Tibial nerve (tissue), 4 donors: ENCODE results near the gene PSMC1. TPM values are rescaled to one million over a fixed set of nuclear protein-coding genes. Genes with fewer than 3 reads are reported as not detected.

ENCODE experiments used
- DNase-seq, 2 donors: peaks; one replicate each; pipeline ENCODE4 v3.0.0-alpha.2; 2019; ENCODE audit warnings: low spot score in 2 of 2
- H3K27ac ChIP-seq, 4 donors: fragments of 200-600 bp; sonication (generic) in 3 of 4; one replicate each; pipeline ENCODE4 v1.5.1; 2017 to 2019; ENCODE audit warnings: mild to moderate bottlenecking in 1 of 4
- H3K27me3 ChIP-seq, 2 donors: fragments of 200-600 bp; sonication (generic) in 1 of 2; one replicate each; pipeline versions ENCODE4 v1.5.1 to v1.6.0; 2017 to 2019
- H3K36me3 ChIP-seq, 3 donors: fragments of 200-600 bp; sonication (generic); one replicate each; pipeline ENCODE4 v1.5.1; 2018 to 2019
- H3K4me1 ChIP-seq, 4 donors: fragments of 200-600 bp; sonication (generic) in 3 of 4; one replicate each; pipeline ENCODE4 v1.5.1; 2017 to 2019
- H3K4me3 ChIP-seq, 4 donors: fragments of 200-600 bp; sonication (generic) in 3 of 4; one replicate each; pipeline ENCODE4 v1.5.1; 2017 to 2019; ENCODE audit warnings: mild to moderate bottlenecking in 1 of 4, moderate library complexity in 1 of 4
- H3K9me3 ChIP-seq, 4 donors: fragments of 200-600 bp; sonication (generic) in 3 of 4; one replicate each; pipeline ENCODE4 v1.5.1; 2017 to 2019
- EP300 ChIP-seq, 2 donors: sonication (generic); formaldehyde crosslinking; IDR thresholded peaks; one replicate each; pipeline ENCODE4 v1.6.1; 2017; ENCODE audit warnings: antibody characterized with exemption in 2 of 2, mild to moderate bottlenecking in 1 of 2
- POLR2A ChIP-seq, 2 donors: fragments of 450-650 bp; IDR thresholded peaks; one replicate each; pipeline ENCODE4 v1.6.1; 2017; ENCODE audit warnings: antibody characterized with exemption in 2 of 2, mild to moderate bottlenecking in 2 of 2, moderate library complexity in 2 of 2
- WGBS, 2 donors: methylation state at CpG; one replicate each; pipeline ENCODE4 v1.1.5; 2018; 5-methylcytosine and 5-hydroxymethylcytosine counted together
- total RNA-seq, 4 donors: library from RNA; depleted of rRNA; stranded (reverse); fragments of >200 nt; gene quantifications; one replicate each; pipeline ENCODE4 v1.1.0, GENCODE V29; 2016
- TF ChIP-seq, protein P1 (sequence below), 5 experiments: fragments of 200-600 bp in 3 of 5; fragments of 450-650 bp in 2 of 5; sonication (generic) in 3 of 5; IDR thresholded peaks; one replicate each; pipeline ENCODE4 v1.5.1; 2016 to 2019; ENCODE audit warnings: antibody characterized with exemption in 5 of 5, mild to moderate bottlenecking in 3 of 5, moderate library complexity in 2 of 5

Gene PSMC1
- total RNA-seq, 4 donors from 2014 or later: 48.9 to 108 (median 76.8) TPM

DNA sequence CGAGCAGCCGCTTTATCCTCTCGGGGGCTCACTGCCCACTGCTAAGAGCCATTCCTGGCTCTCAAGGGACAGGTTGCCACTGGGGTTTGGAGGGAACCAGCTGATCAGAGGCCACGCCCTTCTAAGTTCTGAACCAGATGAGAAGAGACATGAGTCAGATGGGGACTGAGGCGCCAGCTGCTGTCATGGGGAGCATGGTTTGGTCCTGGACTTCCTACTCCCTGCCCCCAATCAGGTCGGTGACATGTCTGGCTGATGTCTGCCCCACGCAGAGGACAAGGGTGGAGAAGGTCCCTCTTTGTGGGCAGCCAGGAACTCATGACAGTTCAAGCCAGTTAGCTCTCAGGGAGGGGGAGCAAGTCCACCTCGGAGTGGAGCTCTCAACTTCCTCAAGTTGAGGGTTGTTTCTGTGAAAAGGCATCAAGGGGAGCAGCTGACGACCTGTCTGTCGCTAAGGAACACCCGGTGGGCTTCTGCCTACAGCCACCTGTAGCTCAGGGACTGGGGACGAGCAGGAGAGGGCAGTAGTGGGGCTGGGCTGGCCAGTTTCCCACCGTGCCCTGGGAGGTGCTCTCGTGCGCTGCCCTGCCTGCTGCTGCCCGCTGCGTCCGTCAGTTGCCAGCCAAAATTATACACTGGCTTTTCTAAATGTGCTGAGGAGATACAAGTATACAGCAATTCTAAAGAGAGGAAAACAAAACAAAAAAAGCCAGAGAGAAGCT, 20.5 kb downstream of the PSMC1 start:
- no peak for TF ChIP-seq POLR2A (IDR thresholded peaks at IDR 0.05)
- TF ChIP-seq, protein P1, sequence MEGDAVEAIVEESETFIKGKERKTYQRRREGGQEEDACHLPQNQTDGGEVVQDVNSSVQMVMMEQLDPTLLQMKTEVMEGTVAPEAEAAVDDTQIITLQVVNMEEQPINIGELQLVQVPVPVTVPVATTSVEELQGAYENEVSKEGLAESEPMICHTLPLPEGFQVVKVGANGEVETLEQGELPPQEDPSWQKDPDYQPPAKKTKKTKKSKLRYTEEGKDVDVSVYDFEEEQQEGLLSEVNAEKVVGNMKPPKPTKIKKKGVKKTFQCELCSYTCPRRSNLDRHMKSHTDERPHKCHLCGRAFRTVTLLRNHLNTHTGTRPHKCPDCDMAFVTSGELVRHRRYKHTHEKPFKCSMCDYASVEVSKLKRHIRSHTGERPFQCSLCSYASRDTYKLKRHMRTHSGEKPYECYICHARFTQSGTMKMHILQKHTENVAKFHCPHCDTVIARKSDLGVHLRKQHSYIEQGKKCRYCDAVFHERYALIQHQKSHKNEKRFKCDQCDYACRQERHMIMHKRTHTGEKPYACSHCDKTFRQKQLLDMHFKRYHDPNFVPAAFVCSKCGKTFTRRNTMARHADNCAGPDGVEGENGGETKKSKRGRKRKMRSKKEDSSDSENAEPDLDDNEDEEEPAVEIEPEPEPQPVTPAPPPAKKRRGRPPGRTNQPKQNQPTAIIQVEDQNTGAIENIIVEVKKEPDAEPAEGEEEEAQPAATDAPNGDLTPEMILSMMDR (IDR thresholded peaks at IDR 0.05): no peak
- WGBS, 2 donors: 80 to 81% methylated on average over 17 to 18 of the region's 18 CpGs
- Histone ChIP-seq H3K4me1 (peaks cover 0 to 37% (median 2%) of the 10 kb centered on the region in 4 donors), H3K9me3 (no peaks in the 10 kb centered on the region), H3K4me3 (no peak overlapping the region), H3K36me3 (peaks cover 2 to 78% (median 13%) of the 10 kb centered on the region in 3 donors), H3K27me3 (no peaks in the 10 kb centered on the region), H3K27ac (no peak overlapping the region)
- no peak for DNase-seq

DNA sequence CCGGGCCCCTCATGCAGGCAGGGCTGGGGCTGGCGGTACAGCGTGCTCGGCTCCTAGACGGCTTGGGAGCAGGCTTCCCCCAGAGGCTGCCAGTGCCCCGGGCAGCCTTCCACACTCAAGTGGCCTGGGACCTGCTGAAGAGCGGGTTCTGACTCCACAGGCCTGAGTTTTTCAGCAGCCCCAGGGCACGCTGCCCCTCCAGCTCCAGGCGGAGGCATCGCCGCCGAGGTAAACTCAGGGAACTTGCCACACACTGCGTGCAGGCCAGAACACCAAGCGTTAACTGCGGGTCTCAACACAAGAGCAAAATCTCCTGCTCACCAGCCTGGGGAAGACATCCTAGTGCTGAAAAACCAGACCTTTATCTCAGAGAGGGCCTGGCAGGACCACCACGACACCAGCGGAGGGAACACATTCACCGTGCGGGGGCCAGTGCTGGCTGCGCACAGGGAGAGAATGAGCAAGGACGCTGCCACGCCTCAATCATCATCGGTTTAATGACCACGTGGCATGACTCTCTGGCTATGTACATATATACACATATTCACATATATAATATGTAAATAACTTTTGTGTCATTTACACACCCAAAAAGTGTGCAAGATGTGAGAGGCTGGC, 21.3 kb downstream of the PSMC1 start:
- H3K36me3 ChIP-seq: peaks cover 2 to 80% (median 13%) of the 10 kb centered on the region in 3 donors

DNA sequence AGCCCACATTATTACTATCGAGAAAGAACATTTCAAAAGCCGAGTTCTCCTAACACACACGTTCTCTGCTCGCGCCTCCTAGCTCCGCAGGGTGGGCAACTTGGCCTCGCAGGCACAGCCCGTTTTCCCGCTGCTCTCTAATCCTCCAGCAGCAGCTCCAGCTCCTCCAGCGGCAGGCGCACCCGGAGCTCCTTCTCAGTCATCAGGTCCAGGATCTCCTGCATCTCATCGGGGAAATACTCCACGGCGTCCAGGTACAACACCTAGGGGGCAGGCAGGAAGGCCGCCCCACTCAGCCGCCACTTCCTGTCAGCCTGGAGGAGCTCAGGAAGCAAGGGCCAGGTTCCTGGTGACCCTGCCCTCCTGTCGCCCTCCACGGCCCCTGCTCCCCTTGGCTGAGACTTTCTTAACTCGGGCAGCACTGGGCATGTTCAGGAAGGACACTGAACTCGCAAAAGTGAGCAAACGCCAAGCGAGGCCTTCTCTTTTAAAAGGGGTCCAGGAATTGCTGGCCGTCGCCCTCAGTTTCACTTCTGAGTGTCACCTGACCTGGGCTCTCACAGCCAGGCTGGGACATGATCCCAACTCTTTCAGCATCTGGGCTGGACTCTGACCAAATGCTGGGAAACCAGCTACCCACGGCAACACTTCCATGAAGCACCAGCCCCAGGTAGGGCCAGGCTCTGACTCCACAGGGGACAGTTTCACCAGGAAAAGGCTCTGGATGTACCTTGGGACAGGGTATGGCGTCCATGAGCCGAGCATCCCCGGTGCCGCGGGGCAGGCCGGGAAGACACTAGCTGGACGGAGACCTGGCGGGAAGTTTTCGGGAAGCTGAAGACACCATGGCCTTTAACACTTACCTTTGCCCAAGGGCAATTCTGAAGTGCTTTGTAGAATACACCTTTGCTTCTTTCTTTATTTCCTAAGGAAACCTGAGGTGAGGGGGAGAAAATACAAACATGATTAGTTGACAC, 22.1 kb downstream of the PSMC1 start:
- no peak for DNase-seq
- Histone ChIP-seq H3K9me3 (no peaks in the 10 kb centered on the region), H3K4me3 (no peak overlapping the region), H3K27ac (no peak overlapping the region), H3K27me3 (no peaks in the 10 kb centered on the region), H3K36me3 (peaks cover 2 to 79% (median 13%) of the 10 kb centered on the region in 3 donors), H3K4me1 (peaks cover 0 to 29% (median 2%) of the 10 kb centered on the region in 4 donors)
- TF ChIP-seq POLR2A (IDR thresholded peaks at IDR 0.05) (no peak), EP300 (IDR thresholded peaks at IDR 0.05) (no peak)
- TF ChIP-seq, protein P1 (IDR thresholded peaks at IDR 0.05): no peak
- 92 to 93% methylated on average over 31 to 35 of the region's 35 CpGs for WGBS, 2 donors

More for the DNA sequence above, 21.3 kb downstream of the PSMC1 start:
- Histone ChIP-seq H3K27ac (no peak overlapping the region), H3K27me3 (no peaks in the 10 kb centered on the region), H3K4me1 (peaks cover 0 to 37% (median 2%) of the 10 kb centered on the region in 4 donors), H3K4me3 (no peak overlapping the region), H3K9me3 (no peaks in the 10 kb centered on the region)
- TF ChIP-seq POLR2A (IDR thresholded peaks at IDR 0.05) (no peak), EP300 (IDR thresholded peaks at IDR 0.05) (no peak)
- TF ChIP-seq, protein P1 (IDR thresholded peaks at IDR 0.05): no peak
- 89 to 97% methylated on average over 15 to 17 of the region's 24 CpGs for WGBS, 2 donors
- no peak for DNase-seq

DNA sequence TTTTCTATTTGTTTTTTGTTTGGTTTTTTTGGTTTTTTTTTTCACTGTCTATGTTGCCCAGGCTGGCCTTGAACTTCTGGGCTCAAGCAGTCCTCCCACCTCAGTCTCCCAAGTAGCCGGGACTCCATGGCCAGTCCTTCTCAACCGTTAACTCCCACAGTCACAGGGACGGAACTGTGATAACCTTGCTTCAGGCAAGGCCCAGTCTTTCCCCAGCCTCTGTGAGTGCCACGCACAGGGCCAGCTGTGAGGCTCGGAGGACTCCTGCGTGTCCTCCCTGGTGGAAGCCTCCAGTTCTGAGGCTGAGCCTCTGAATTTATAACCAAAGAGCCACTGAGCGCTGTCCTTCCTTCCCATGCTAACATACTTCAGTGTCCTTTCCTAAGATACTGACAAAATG, 23.7 kb downstream of the PSMC1 start:
- no peak overlapping the region for H3K4me3 ChIP-seq
- no peaks in the 10 kb centered on the region for H3K27me3 ChIP-seq
- H3K9me3 ChIP-seq: no peaks in the 10 kb centered on the region
- H3K27ac ChIP-seq: no peak overlapping the region
- TF ChIP-seq EP300 (IDR thresholded peaks at IDR 0.05) (no peak), POLR2A (IDR thresholded peaks at IDR 0.05) (no peak)
- peaks cover 0 to 15% (median 2%) of the 10 kb centered on the region in 4 donors for H3K4me1 ChIP-seq
- DNase-seq: no peak
- H3K36me3 ChIP-seq: peaks cover 2 to 77% (median 13%) of the 10 kb centered on the region in 3 donors
- WGBS, 2 donors: 94 to 95% methylated on average over 7 of the region's 7 CpGs

DNA sequence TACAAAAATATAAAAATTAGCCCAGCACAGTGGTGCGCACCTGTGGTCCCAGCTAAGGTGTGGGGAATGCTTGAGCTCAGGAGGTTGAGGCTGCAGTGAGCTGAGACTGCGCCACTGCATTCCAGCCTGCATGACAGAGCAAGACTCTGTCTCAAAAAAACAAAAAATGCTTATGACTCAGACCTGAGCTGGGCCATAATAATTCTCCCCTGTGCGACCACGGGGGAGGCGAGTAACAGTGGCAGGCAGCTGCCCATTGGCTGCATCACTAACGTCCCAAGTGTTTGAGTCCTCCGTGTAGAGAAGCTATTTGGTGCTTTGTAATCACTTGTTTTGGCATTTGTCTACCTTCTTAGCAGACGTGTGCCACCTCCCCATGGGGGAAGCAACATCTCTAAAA, 24.9 kb downstream of the PSMC1 start:
- no peaks in the 10 kb centered on the region for H3K27me3 ChIP-seq
- no peak overlapping the region for H3K4me3 ChIP-seq
- H3K4me1 ChIP-seq: peaks cover 0 to 6% (median under 1%) of the 10 kb centered on the region in 4 donors
- H3K27ac ChIP-seq: no peak overlapping the region
- H3K36me3 ChIP-seq: peaks cover 2 to 84% (median 13%) of the 10 kb centered on the region in 3 donors
- DNase-seq: no peak
- H3K9me3 ChIP-seq: no peaks in the 10 kb centered on the region
- WGBS, 2 donors: 77 to 80% methylated on average over 8 of the region's 8 CpGs
- TF ChIP-seq POLR2A (IDR thresholded peaks at IDR 0.05) (no peak), EP300 (IDR thresholded peaks at IDR 0.05) (no peak)
- TF ChIP-seq, protein P1 (IDR thresholded peaks at IDR 0.05): no peak
